Measurements from ENCODE around the gene TMED6.

TMED6 gene

GRCh38 chr16:69351309-69352027 lies at the start of gene TMED6:
TSS of gene TMED6 (minus strand) at chr16:69351786. CDS start at chr16:69351753, 33 bp downstream.
- DNase-seq (ENCODE audit: low read depth): no peak

GRCh38 chr16:69399361-69399760 lies 47.8 kb upstream of the TMED6 start:
- DNase-seq (ENCODE audit: low read depth): no peak

GRCh38 chr16:69397821-69398521 lies 46.4 kb upstream of the TMED6 start:
- peak; percentile 68 for DNase-seq (ENCODE audit: low read depth)

- peak; percentile 96 for DNase-seq (ENCODE audit: low read depth)
These were observed 44.8 kb upstream of the TMED6 start for GRCh38 chr16:69396187-69397061.

- DNase-seq (ENCODE audit: low read depth): no peak
These were observed 44.2 kb upstream of the TMED6 start for GRCh38 chr16:69395859-69396186.

GRCh38 chr16:69393898-69394849 lies 42.6 kb upstream of the TMED6 start:
- no peak for DNase-seq (ENCODE audit: low read depth)

- DNase-seq (ENCODE audit: low read depth): no peak
These were observed 35.0 kb upstream of the TMED6 start for GRCh38 chr16:69386596-69386995.

- DNase-seq (ENCODE audit: low read depth): no peak
These were observed 33.4 kb upstream of the TMED6 start for GRCh38 chr16:69384974-69385373.

- DNase-seq (ENCODE audit: low read depth): no peak
These were observed 30.8 kb upstream of the TMED6 start for GRCh38 chr16:69382421-69382820.

GRCh38 chr16:69381231-69381630 lies 29.6 kb upstream of the TMED6 start:
- DNase-seq (ENCODE audit: low read depth): no peak

GRCh38 chr16:69378760-69379159 lies 27.2 kb upstream of the TMED6 start:
- no peak for DNase-seq (ENCODE audit: low read depth)

GRCh38 chr16:69378036-69378435 lies 26.4 kb upstream of the TMED6 start:
- DNase-seq (ENCODE audit: low read depth): no peak

GRCh38 chr16:69376393-69377059 lies 24.9 kb upstream of the TMED6 start:
- no peak for DNase-seq (ENCODE audit: low read depth)

- no peak for DNase-seq (ENCODE audit: low read depth)
These were observed 21.4 kb upstream of the TMED6 start for GRCh38 chr16:69373019-69373418.

- DNase-seq (ENCODE audit: low read depth): no peak
These were observed 20.0 kb upstream of the TMED6 start for GRCh38 chr16:69371564-69371963.

GRCh38 chr16:69368866-69369265 lies 17.3 kb upstream of the TMED6 start:
- DNase-seq (ENCODE audit: low read depth): no peak

GRCh38 chr16:69367980-69368379 lies 16.4 kb upstream of the TMED6 start:
- no peak for DNase-seq (ENCODE audit: low read depth)

- DNase-seq (ENCODE audit: low read depth): no peak
These were observed 14.8 kb upstream of the TMED6 start for GRCh38 chr16:69366431-69366830.

GRCh38 chr16:69365901-69366300 lies 14.3 kb upstream of the TMED6 start:
- no peak for DNase-seq (ENCODE audit: low read depth)

GRCh38 chr16:69364088-69364487 lies 12.5 kb upstream of the TMED6 start:
- no peak for DNase-seq (ENCODE audit: low read depth)

GRCh38 chr16:69363281-69363717 lies 11.7 kb upstream of the TMED6 start:
- DNase-seq (ENCODE audit: low read depth): no peak
